Activated CD8-positive, alpha-beta memory T cell treated with anti-CD3 and anti-CD28 coated beads, Interleukin-2, amount 10 ng/mL, durations not matched to agents 7 days and 5 days (primary cell): ENCODE results near the gene GLI1. TPM values are rescaled to one million over a fixed set of nuclear protein-coding genes. Genes with fewer than 3 reads are reported as not detected.

Source experiments
- ATAC-seq: fragments of 150-1000 bp; cut with Tn5 transposase; one replicate; pipeline ENCODE4 v1.10.0; 2021; ENCODE audit warnings: moderate library complexity
- CTCF ChIA-PET: fragments of 350-600 bp; sonication (Branson Sonifier 250); formaldehyde crosslinking; loops from one replicate; lab custom pipeline; 2021; ENCODE audit warnings: antibody characterized with exemption; lab: Charles Lee
- DNase-seq: peaks from one replicate; pipeline ENCODE4 v3.0.0-alpha.2; 2020
- H3K27ac Mint-ChIP-seq: one replicate; pipeline ENCODE4 v1.8.0; 2021; ENCODE audit warnings: mild to moderate bottlenecking, mixed read lengths
- H3K27me3 Mint-ChIP-seq: one replicate; pipeline ENCODE4 v1.8.0; 2021; ENCODE audit warnings: mixed read lengths
- H3K36me3 Mint-ChIP-seq: one replicate; pipeline ENCODE4 v1.8.0; 2021; ENCODE audit warnings: mild to moderate bottlenecking, mixed read lengths
- H3K4me1 Mint-ChIP-seq: one replicate; pipeline ENCODE4 v1.8.0; 2021; ENCODE audit warnings: mixed read lengths
- H3K4me3 Mint-ChIP-seq: one replicate; pipeline ENCODE4 v1.8.0; 2021; ENCODE audit warnings: mild to moderate bottlenecking, moderate library complexity, mixed read lengths
- H3K9me3 Mint-ChIP-seq: one replicate; pipeline ENCODE4 v1.8.0; 2022; ENCODE audit warnings: low read depth, mixed read lengths
- total RNA-seq, 2 experiments: library from RNA; stranded (reverse); gene quantifications; one replicate each; pipeline ENCODE4 v1.2.3, GENCODE V29; 2021

The GLI1 gene
- total RNA-seq, 2 experiments from 2014 or later: 0.52 to 0.53 TPM

DNA sequence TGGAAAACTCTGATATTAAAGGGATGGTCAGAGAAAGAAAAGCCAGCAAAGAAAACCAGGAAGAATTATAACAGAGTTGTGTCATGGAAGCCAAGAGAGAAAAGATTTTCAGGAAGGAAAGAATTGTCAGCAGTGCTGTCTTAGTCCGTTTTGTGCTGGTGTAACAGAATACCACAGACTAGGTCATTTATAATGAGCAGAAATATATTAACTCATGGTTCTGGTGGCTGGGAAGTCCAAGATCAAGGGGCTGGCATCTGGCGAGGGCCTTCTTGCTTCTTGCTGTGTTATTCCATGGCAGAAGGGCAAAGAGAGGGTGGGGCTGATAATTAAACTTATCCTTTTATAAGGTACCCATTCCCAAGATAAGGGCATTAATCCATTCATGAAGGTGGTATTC is 10.9 kb upstream of the GLI1 start:
- H3K4me1 Mint-ChIP-seq: peaks cover 8% of the 10 kb centered on the region
- ATAC-seq: no peak
- H3K9me3 Mint-ChIP-seq: no peaks in the 10 kb centered on the region
- no peak overlapping the region for H3K4me3 Mint-ChIP-seq
- no peaks in the 10 kb centered on the region for H3K36me3 Mint-ChIP-seq
- no peak overlapping the region for H3K27ac Mint-ChIP-seq
- no peak for DNase-seq
- no peaks in the 10 kb centered on the region for H3K27me3 Mint-ChIP-seq
- CTCF ChIA-PET: interaction anchor here (1.1 to 1.9 kb wide), 3 partner anchors 10 to 141 kb away, joined by 3 to 9 read pairs (median 4); partner anchors contain the start of genes GLI1 and INHBC

- H3K9me3 Mint-ChIP-seq: no peaks in the 10 kb centered on the region
- no peak for ATAC-seq
- no peak overlapping the region for H3K27ac Mint-ChIP-seq
- H3K4me1 Mint-ChIP-seq: peaks cover 8% of the 10 kb centered on the region
- no peak overlapping the region for H3K4me3 Mint-ChIP-seq
- no peak for DNase-seq
- H3K27me3 Mint-ChIP-seq: no peaks in the 10 kb centered on the region
- CTCF ChIA-PET: interaction anchor here (0.6 to 5.1 kb wide), 5 partner anchors 9 to 184 kb away, joined by 3 to 27 read pairs (median 3); partner anchors contain the start of gene GLI1
- H3K36me3 Mint-ChIP-seq: no peaks in the 10 kb centered on the region
These were observed 10.2 kb upstream of the GLI1 start for GRCh38 chr12:57449375-57449774.

GRCh38 chr12:57450057-57450456 is 9.5 kb upstream of the GLI1 start:
- H3K27ac Mint-ChIP-seq: no peak overlapping the region
- ATAC-seq (no peak), DNase-seq (no peak)
- no peaks in the 10 kb centered on the region for H3K9me3 Mint-ChIP-seq
- H3K4me1 Mint-ChIP-seq: peaks cover 10% of the 10 kb centered on the region
- no peaks in the 10 kb centered on the region for H3K27me3 Mint-ChIP-seq
- H3K36me3 Mint-ChIP-seq: no peaks in the 10 kb centered on the region
- no peak overlapping the region for H3K4me3 Mint-ChIP-seq
- CTCF ChIA-PET: interaction anchor here (0.9 to 15.0 kb wide), 7 partner anchors 9 to 324 kb away, joined by 3 to 144 read pairs (median 5); a partner anchor contains a TSS

DNA sequence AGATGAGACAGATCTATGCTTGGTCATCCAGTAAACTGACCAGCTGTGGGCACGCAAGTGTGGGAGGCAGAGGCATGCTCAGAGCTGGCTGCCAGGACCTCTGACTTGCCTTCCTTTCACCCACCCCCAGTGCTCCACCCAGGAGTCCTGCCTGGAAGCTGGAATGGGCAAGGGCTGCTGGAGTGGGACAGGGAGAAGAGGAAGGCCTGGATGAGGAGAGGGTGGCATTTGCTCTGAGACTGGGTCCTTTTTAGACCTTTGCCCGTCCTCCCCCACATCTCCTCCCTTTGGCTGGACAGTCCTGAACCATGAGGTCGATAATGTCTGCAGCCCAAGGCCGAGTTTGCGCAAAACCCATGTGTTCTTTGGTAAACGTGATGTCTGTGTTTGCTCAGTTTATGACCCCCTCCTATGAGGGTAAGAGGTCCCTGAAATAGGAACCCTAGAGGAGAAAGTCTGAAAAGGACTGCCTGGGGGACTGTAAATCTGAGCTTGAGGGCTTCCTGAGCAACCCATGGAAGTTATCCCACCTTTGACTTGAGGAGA is 8.3 kb upstream of the GLI1 start:
- ATAC-seq: no peak
- CTCF ChIA-PET: interaction anchor here (0.9 to 15.0 kb wide), 11 partner anchors 11 to 237 kb away, joined by 3 to 144 read pairs (median 17); a partner anchor contains a TSS
- peaks cover 17% of the 10 kb centered on the region for H3K4me1 Mint-ChIP-seq

DNA sequence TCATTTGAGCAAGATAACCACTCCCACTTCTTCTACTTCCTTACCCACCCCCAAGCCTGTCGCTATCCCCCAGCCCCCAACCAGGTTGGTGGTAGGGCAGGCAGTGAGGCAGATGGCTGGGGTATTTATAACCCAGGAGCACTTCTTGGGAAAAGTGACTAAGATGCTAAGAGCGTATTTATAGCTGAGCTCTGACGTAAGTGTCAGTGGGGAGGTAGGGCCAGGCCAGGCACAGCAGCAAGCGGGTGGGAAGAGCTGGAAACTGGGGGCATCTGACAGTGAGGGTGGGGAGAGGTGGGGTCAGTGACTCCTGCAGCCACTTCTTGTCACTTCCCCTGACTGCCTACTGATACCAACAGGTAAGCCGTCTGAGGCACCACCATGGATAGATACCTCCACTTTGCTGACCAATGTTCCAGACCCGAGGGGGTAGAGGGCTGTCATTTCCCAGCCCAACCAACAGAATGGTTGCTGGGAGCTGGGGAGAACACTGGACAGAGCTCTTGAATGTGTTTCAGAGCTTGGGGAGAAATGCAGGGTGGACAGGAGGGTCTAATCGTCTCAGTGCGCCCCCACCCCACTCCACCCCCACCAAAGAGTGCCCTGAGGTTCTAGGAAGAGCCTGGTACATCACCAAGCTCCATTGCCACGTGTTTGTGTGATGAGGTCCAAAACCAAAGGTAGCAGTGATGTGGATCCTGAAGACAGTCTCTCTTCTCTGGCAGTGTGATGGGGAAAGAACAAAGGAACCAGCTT is 7.2 kb upstream of the GLI1 start:
- Mint-ChIP-seq H3K4me1 (peaks cover 17% of the 10 kb centered on the region), H3K4me3 (no peak overlapping the region)

More for the DNA sequence above, 8.3 kb upstream of the GLI1 start:
- no peaks in the 10 kb centered on the region for H3K36me3 Mint-ChIP-seq
- H3K4me3 Mint-ChIP-seq: no peak overlapping the region
- H3K9me3 Mint-ChIP-seq: no peaks in the 10 kb centered on the region
- no peaks in the 10 kb centered on the region for H3K27me3 Mint-ChIP-seq
- DNase-seq: no peak
- H3K27ac Mint-ChIP-seq: no peak overlapping the region

DNA sequence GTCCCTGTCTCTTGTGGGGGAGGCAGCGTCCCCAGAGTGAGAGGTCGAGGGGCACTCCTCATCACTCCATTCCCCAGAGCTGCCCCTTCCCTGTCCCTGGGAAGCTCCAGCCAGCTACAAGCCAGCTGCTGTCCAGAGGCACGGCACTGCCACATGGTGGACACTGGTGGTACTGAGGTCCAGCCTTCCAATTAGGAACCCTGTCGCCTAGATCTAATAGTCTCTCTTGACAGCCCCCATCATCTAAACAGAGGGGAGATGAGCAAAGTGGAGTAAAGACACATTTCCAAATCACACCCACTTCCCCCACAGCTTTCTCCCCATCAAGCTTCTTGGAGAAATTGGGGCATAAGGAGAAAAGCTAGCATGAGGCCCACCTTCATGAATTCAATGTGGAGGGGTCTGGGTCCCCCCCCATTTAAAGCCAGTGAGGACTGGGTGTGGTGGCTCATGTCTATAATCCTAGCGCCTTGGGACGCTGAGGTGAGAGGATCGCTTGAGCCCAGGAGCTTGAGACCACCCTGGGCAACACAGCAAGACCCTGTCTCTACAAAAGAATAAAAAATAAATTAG is 6.6 kb upstream of the GLI1 start:
- Mint-ChIP-seq H3K4me1 (peaks cover 17% of the 10 kb centered on the region), H3K27me3 (no peaks in the 10 kb centered on the region), H3K4me3 (no peak overlapping the region), H3K27ac (no peak overlapping the region), H3K36me3 (no peaks in the 10 kb centered on the region), H3K9me3 (no peaks in the 10 kb centered on the region)
- ATAC-seq: peak; percentile 69
- CTCF ChIA-PET: interaction anchor here (0.6 to 15.0 kb wide), 36 partner anchors 9 to 374 kb away, joined by 3 to 144 read pairs (median 5); partner anchors contain the start of genes ARHGAP9, B4GALNT1 and NEMP1
- peak; percentile 75 for DNase-seq

More for the DNA sequence above, 7.2 kb upstream of the GLI1 start:
- Mint-ChIP-seq H3K27ac (peak overlapping the region; percentile 58), H3K36me3 (no peaks in the 10 kb centered on the region), H3K9me3 (no peaks in the 10 kb centered on the region), H3K27me3 (no peaks in the 10 kb centered on the region)
- DNase-seq (no peak), ATAC-seq (peak; percentile 20)
- CTCF ChIA-PET: interaction anchor here (0.6 to 15.0 kb wide), 37 partner anchors 8 to 373 kb away, joined by 3 to 144 read pairs (median 5); partner anchors contain the start of gene NEMP1

- no peaks in the 10 kb centered on the region for H3K27me3 Mint-ChIP-seq
- CTCF ChIA-PET: interaction anchor here (0.8 to 15.0 kb wide), 15 partner anchors 9 to 240 kb away, joined by 3 to 144 read pairs (median 12); partner anchors contain the start of gene ARHGAP9
- no peaks in the 10 kb centered on the region for H3K9me3 Mint-ChIP-seq
- no peak for DNase-seq
- no peaks in the 10 kb centered on the region for H3K36me3 Mint-ChIP-seq
- no peak overlapping the region for H3K4me3 Mint-ChIP-seq
- H3K27ac Mint-ChIP-seq: no peak overlapping the region
- peaks cover 24% of the 10 kb centered on the region for H3K4me1 Mint-ChIP-seq
- ATAC-seq: no peak
These were observed 5.4 kb upstream of the GLI1 start for GRCh38 chr12:57454213-57454565.

- Mint-ChIP-seq H3K27ac (peak within 1 kb of the TSS; percentile 13), H3K4me3 (peak within 1 kb of the TSS; percentile 63), H3K27me3 (no peaks in the 10 kb centered on the region), H3K36me3 (no peaks in the 10 kb centered on the region), H3K9me3 (no peaks in the 10 kb centered on the region), H3K4me1 (peaks cover 24% of the 10 kb centered on the region)
- CTCF ChIA-PET: interaction anchor here (0.7 to 15.0 kb wide), 29 partner anchors 8 to 241 kb away, joined by 3 to 144 read pairs (median 5); partner anchors contain the start of genes ARHGAP9 and INHBC
- ATAC-seq (no peak), DNase-seq (no peak)
These were observed 4.8 kb upstream of the GLI1 start, which contains the start of gene INHBE for GRCh38 chr12:57454566-57455373. Gene INHBE, plus strand, starts transcription at chr12:57455307. Its CDS starts 230 bp downstream, at chr12:57455537.

DNA sequence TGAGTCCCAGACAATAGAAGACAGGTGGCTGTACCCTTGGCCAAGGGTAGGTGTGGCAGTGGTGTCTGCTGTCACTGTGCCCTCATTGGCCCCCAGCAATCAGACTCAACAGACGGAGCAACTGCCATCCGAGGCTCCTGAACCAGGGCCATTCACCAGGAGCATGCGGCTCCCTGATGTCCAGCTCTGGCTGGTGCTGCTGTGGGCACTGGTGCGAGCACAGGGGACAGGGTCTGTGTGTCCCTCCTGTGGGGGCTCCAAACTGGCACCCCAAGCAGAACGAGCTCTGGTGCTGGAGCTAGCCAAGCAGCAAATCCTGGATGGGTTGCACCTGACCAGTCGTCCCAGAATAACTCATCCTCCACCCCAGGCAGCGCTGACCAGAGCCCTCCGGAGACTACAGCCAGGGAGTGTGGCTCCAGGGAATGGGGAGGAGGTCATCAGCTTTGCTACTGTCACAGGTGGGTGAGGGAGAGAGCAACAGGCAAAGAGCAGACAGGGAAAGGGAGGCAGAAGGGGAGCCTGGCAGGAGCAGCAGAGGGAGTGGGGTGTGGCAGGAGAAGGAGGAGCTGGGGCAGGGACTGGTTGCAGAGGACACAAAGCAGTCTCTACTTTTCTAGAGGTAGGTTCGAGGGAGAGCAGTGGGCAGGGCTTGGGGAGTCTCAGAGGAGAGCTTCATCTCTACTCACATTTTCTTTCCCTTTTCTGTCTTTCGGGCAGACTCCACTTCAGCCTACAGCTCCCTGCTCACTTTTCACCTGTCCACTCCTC is 4.0 kb upstream of the GLI1 start:
- no peaks in the 10 kb centered on the region for H3K36me3 Mint-ChIP-seq
- H3K4me3 Mint-ChIP-seq: peak overlapping the region; percentile 63
- peak overlapping the region; percentile 4 for H3K27ac Mint-ChIP-seq
- no peak for ATAC-seq
- DNase-seq: no peak
- CTCF ChIA-PET: interaction anchor here (0.7 to 15.0 kb wide), 39 partner anchors 8 to 241 kb away, joined by 3 to 144 read pairs (median 4); partner anchors contain the start of genes INHBC and OS9
- H3K27me3 Mint-ChIP-seq: peaks cover 5% of the 10 kb centered on the region
- H3K4me1 Mint-ChIP-seq: peaks cover 29% of the 10 kb centered on the region
- no peaks in the 10 kb centered on the region for H3K9me3 Mint-ChIP-seq

DNA sequence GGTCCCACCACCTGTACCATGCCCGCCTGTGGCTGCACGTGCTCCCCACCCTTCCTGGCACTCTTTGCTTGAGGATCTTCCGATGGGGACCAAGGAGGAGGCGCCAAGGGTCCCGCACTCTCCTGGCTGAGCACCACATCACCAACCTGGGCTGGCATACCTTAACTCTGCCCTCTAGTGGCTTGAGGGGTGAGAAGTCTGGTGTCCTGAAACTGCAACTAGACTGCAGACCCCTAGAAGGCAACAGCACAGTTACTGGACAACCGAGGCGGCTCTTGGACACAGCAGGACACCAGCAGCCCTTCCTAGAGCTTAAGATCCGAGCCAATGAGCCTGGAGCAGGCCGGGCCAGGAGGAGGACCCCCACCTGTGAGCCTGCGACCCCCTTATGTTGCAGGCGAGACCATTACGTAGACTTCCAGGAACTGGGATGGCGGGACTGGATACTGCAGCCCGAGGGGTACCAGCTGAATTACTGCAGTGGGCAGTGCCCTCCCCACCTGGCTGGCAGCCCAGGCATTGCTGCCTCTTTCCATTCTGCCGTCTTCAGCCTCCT is 3.4 kb upstream of the GLI1 start:
- Mint-ChIP-seq H3K9me3 (no peaks in the 10 kb centered on the region), H3K36me3 (no peaks in the 10 kb centered on the region), H3K27me3 (peaks cover 9% of the 10 kb centered on the region), H3K4me1 (peaks cover 32% of the 10 kb centered on the region), H3K4me3 (peak overlapping the region; percentile 63), H3K27ac (peak overlapping the region; percentile 4)
- CTCF ChIA-PET: interaction anchor here (0.6 to 15.0 kb wide), 34 partner anchors 9 to 242 kb away, joined by 3 to 144 read pairs (median 4); partner anchors contain the start of genes INHBC and OS9
- DNase-seq (peak; percentile 73), ATAC-seq (peak; percentile 41)

GRCh38 chr12:57456737-57457490 is 2.7 kb upstream of the GLI1 start:
- Mint-ChIP-seq H3K4me3 (no peak overlapping the region), H3K9me3 (no peaks in the 10 kb centered on the region), H3K4me1 (peaks cover 37% of the 10 kb centered on the region), H3K27ac (no peak overlapping the region), H3K36me3 (no peaks in the 10 kb centered on the region), H3K27me3 (peaks cover 15% of the 10 kb centered on the region)
- CTCF ChIA-PET: interaction anchor here (0.6 to 15.0 kb wide), 20 partner anchors 10 to 237 kb away, joined by 3 to 193 read pairs (median 5); partner anchors contain the start of genes ARHGAP9 and OS9
- DNase-seq (no peak), ATAC-seq (no peak)
